OCI-LY3 (cell line): ENCODE measurements around the gene MACROD1.

Source experiments
- H2AFZ ChIP-seq: fragments of 200-600, 300-600 bp; shearing (Covaris generic); 2 replicates; pipeline ENCODE4 v1.6.0; 2014; ENCODE audit warnings: antibody characterized with exemption, low read depth, low read length
- H3K27ac ChIP-seq: fragments of 200-600, 300-600 bp; sonication (generic); 2 replicates; pipeline ENCODE4 v1.5.1; 2014; ENCODE audit warnings: mild to moderate bottlenecking, low read length, moderate library complexity, mixed read lengths
- H3K27me3 ChIP-seq: fragments of 200-600, 300-600 bp; sonication (generic); 2 replicates; pipeline ENCODE4 v1.6.1; 2014; ENCODE audit warnings: low read depth, low read length, mixed read lengths
- H3K36me3 ChIP-seq: fragments of 200-600, 300-600 bp; sonication (generic); replicated peaks from 2 replicates; pipeline ENCODE3; 2014; ENCODE audit warnings: low read depth, low read length, mixed read lengths
- H3K4me1 ChIP-seq: fragments of 300-600, 200-600 bp; sonication (generic); 2 replicates; pipeline ENCODE4 v1.6.1; 2014; ENCODE audit warnings: low read length, mixed read lengths
- H3K4me2 ChIP-seq: fragments of 200-600, 300-600 bp; sonication (generic); 2 replicates; pipeline ENCODE4 v1.6.1; 2014; ENCODE audit warnings: low read length, mixed read lengths
- H3K4me3 ChIP-seq: fragments of 300-600, 200-600 bp; sonication (generic); 2 replicates; pipeline ENCODE4 v1.5.1; 2014; ENCODE audit warnings: antibody characterized with exemption, mild to moderate bottlenecking, low read length, moderate library complexity
- H3K79me2 ChIP-seq: fragments of 300-600, 200-600 bp; shearing (Covaris generic); 2 replicates; pipeline ENCODE4 v1.6.1; 2014; ENCODE audit warnings: mild to moderate bottlenecking, low read length, mixed read lengths
- H3K9ac ChIP-seq: fragments of 300-600, 200-600 bp; shearing (Covaris generic); 2 replicates; pipeline ENCODE4 v1.6.0; 2014; ENCODE audit warnings: mild to moderate bottlenecking, low read length, moderate library complexity
- H3K9me3 ChIP-seq: fragments of 200-600, 300-600 bp; shearing (Covaris generic); 2 replicates; pipeline ENCODE4 v1.6.1; 2014; ENCODE audit warnings: low read length, mixed read lengths; ENCODE audit not compliant: insufficient read depth
- H4K20me1 ChIP-seq: fragments of 200-600, 300-600 bp; sonication (generic); 2 replicates; pipeline ENCODE4 v1.6.1; 2016; ENCODE audit warnings: low read length, mixed read lengths; ENCODE audit not compliant: insufficient read depth
- CTCF ChIP-seq: fragments of 200-600, 300-600 bp; sonication (generic); IDR thresholded peaks from 2 replicates; pipeline ENCODE4 v1.5.1; 2014; ENCODE audit warnings: antibody characterized with exemption, low read length, low read depth
- EZH2phosphoT487 ChIP-seq: fragments of 200-600 bp; shearing (Covaris generic); IDR thresholded peaks from 2 replicates; pipeline ENCODE4 v1.6.1; 2018; ENCODE audit warnings: antibody characterized with exemption, mixed run types, low read depth

MACROD1 gene

GRCh38 chr11:64006398-64006797 lies 159.5 kb downstream of the MACROD1 start:
- Histone ChIP-seq H2AFZ (no peak overlapping the region), H3K4me1 (peaks cover 3% of the 10 kb centered on the region; the same call in 1 of the 2 replicates), H3K9me3 (peaks cover 6% of the 10 kb centered on the region; the same call in 1 of the 2 replicates), H4K20me1 (no peaks in the 10 kb centered on the region), H3K36me3 (no peaks in the 10 kb centered on the region), H3K27ac (no peak overlapping the region), H3K27me3 (no peaks in the 10 kb centered on the region), H3K4me2 (no peak overlapping the region), H3K9ac (no peak overlapping the region), H3K4me3 (no peak overlapping the region), H3K79me2 (no peaks in the 10 kb centered on the region)
- TF ChIP-seq EZH2phosphoT487 (no peak), CTCF (no peak)

- H4K20me1 ChIP-seq, result no peaks in the 10 kb centered on the region
- TF ChIP-seq EZH2phosphoT487 (no peak), CTCF (no peak)
- H3K27ac ChIP-seq, result no peak overlapping the region
- H3K36me3 ChIP-seq, result no peaks in the 10 kb centered on the region
- H3K79me2 ChIP-seq, result no peaks in the 10 kb centered on the region
- no peak overlapping the region for H3K9ac ChIP-seq
- no peak overlapping the region for H2AFZ ChIP-seq
- H3K27me3 ChIP-seq, result no peaks in the 10 kb centered on the region
- no peak overlapping the region for H3K4me2 ChIP-seq
- no peak overlapping the region for H3K4me3 ChIP-seq
- H3K4me1 ChIP-seq, result peaks cover 3% of the 10 kb centered on the region; the same call in 1 of the 2 replicates
- peaks cover 6% of the 10 kb centered on the region; the same call in 1 of the 2 replicates for H3K9me3 ChIP-seq
These were observed 160.2 kb downstream of the MACROD1 start for GRCh38 chr11:64005691-64006090.

- Histone ChIP-seq H3K27ac (no peak overlapping the region), H3K4me1 (peaks cover 11% of the 10 kb centered on the region; the same call in 1 of the 2 replicates)
These were observed 161.3 kb downstream of the MACROD1 start for GRCh38 chr11:64004590-64004984.

More at GRCh38 chr11:64004590-64004984, 161.3 kb downstream of the MACROD1 start:
- Histone ChIP-seq H3K79me2 (no peaks in the 10 kb centered on the region), H3K4me3 (no peak overlapping the region), H3K27me3 (no peaks in the 10 kb centered on the region), H3K9me3 (no peaks in the 10 kb centered on the region), H3K4me2 (no peak overlapping the region), H4K20me1 (peaks cover 5% of the 10 kb centered on the region; the same call in 1 of the 2 replicates), H2AFZ (no peak overlapping the region), H3K9ac (no peak overlapping the region), H3K36me3 (no peaks in the 10 kb centered on the region)
- no peak for TF ChIP-seq CTCF
- no peak for TF ChIP-seq EZH2phosphoT487
